ENCODE data around the gene ADORA2B.

Gene ADORA2B

GRCh38 chr17:15943971-15944758 is 765 bp upstream of the ADORA2B start:
- peak overlapping the region; percentile 49 for H3K4me2 ChIP-seq (ENCODE audit: low read depth, low read length, poor library complexity, severe bottlenecking)
- no peak overlapping the region for H3K9ac ChIP-seq (ENCODE audit: low read depth, low read length, poor library complexity, severe bottlenecking)
- no peaks in the 10 kb centered on the region for H3K9me3 ChIP-seq (ENCODE audit: insufficient read depth, low read depth, low read length)
- H3K36me3 ChIP-seq (ENCODE audit: insufficient read depth, low read length): no peaks in the 10 kb centered on the region
- no peaks in the 10 kb centered on the region for H3K79me2 ChIP-seq (ENCODE audit: insufficient read depth, low read length)
- H3F3A ChIP-seq (ENCODE audit: low read depth): no peaks in the 10 kb centered on the region
- peak overlapping the region; percentile 88; the same call in 1 of the 2 replicates for H2AFZ ChIP-seq (ENCODE audit: low read length)
- TF ChIP-seq EZH2phosphoT487 (IDR thresholded peaks at IDR 0.05; ENCODE audit: borderline replicate concordance) (no peak), CTCF (conservative IDR thresholded peaks at IDR 0.05; ENCODE audit: low read length) (no peak)
- peak overlapping the region; percentile 65 for H3K4me3 ChIP-seq (ENCODE audit: low read length, poor library complexity, severe bottlenecking)
- H3K27me3 ChIP-seq (ENCODE audit: insufficient read depth, low read length, poor library complexity, severe bottlenecking): no peaks in the 10 kb centered on the region
- no peaks in the 10 kb centered on the region for H3K4me1 ChIP-seq (ENCODE audit: insufficient read depth, low read length, poor library complexity, severe bottlenecking)
- H4K20me1 ChIP-seq (ENCODE audit: insufficient read depth, low read length, poor library complexity, severe bottlenecking): no peaks in the 10 kb centered on the region
- H3K9me2 ChIP-seq (replicated peaks; ENCODE audit: low read depth, low read length): no peaks in the 10 kb centered on the region

- Histone ChIP-seq H3K27me3 (ENCODE audit: insufficient read depth, low read length, poor library complexity, severe bottlenecking) (no peaks in the 10 kb centered on the region), H3K4me3 (ENCODE audit: low read length, poor library complexity, severe bottlenecking) (peak overlapping the region; percentile 65), H3K9ac (ENCODE audit: low read depth, low read length, poor library complexity, severe bottlenecking) (no peak overlapping the region)
These were observed 729 bp downstream of the ADORA2B start for GRCh38 chr17:15945527-15946191.

GRCh38 chr17:15946611-15947120 is 1.7 kb downstream of the ADORA2B start:
- Histone ChIP-seq H3K27me3 (ENCODE audit: insufficient read depth, low read length, poor library complexity, severe bottlenecking) (no peaks in the 10 kb centered on the region), H3F3A (ENCODE audit: low read depth) (no peaks in the 10 kb centered on the region), H4K20me1 (ENCODE audit: insufficient read depth, low read length, poor library complexity, severe bottlenecking) (no peaks in the 10 kb centered on the region), H2AFZ (ENCODE audit: low read length) (no peak overlapping the region), H3K79me2 (ENCODE audit: insufficient read depth, low read length) (no peaks in the 10 kb centered on the region), H3K4me3 (ENCODE audit: low read length, poor library complexity, severe bottlenecking) (no peak overlapping the region), H3K36me3 (ENCODE audit: insufficient read depth, low read length) (no peaks in the 10 kb centered on the region), H3K9me2 (replicated peaks; ENCODE audit: low read depth, low read length) (no peaks in the 10 kb centered on the region), H3K9ac (ENCODE audit: low read depth, low read length, poor library complexity, severe bottlenecking) (no peak overlapping the region), H3K4me1 (ENCODE audit: insufficient read depth, low read length, poor library complexity, severe bottlenecking) (no peaks in the 10 kb centered on the region), H3K4me2 (ENCODE audit: low read depth, low read length, poor library complexity, severe bottlenecking) (no peak overlapping the region), H3K9me3 (ENCODE audit: insufficient read depth, low read depth, low read length) (no peaks in the 10 kb centered on the region)
- TF ChIP-seq CTCF (conservative IDR thresholded peaks at IDR 0.05; ENCODE audit: low read length): no peak

More at GRCh38 chr17:15945527-15946191, 729 bp downstream of the ADORA2B start:
- Histone ChIP-seq H3F3A (ENCODE audit: low read depth) (no peaks in the 10 kb centered on the region), H3K36me3 (ENCODE audit: insufficient read depth, low read length) (no peaks in the 10 kb centered on the region), H3K4me2 (ENCODE audit: low read depth, low read length, poor library complexity, severe bottlenecking) (peak overlapping the region; percentile 49), H2AFZ (ENCODE audit: low read length) (peak overlapping the region; percentile 88; the same call in 1 of the 2 replicates), H3K9me2 (replicated peaks; ENCODE audit: low read depth, low read length) (no peaks in the 10 kb centered on the region), H3K9me3 (ENCODE audit: insufficient read depth, low read depth, low read length) (no peaks in the 10 kb centered on the region), H3K4me1 (ENCODE audit: insufficient read depth, low read length, poor library complexity, severe bottlenecking) (no peaks in the 10 kb centered on the region), H4K20me1 (ENCODE audit: insufficient read depth, low read length, poor library complexity, severe bottlenecking) (no peaks in the 10 kb centered on the region), H3K79me2 (ENCODE audit: insufficient read depth, low read length) (no peaks in the 10 kb centered on the region)
- TF ChIP-seq CTCF (conservative IDR thresholded peaks at IDR 0.05; ENCODE audit: low read length) (no peak), EZH2phosphoT487 (IDR thresholded peaks at IDR 0.05; ENCODE audit: borderline replicate concordance) (no peak)

Measured in Loucy (cell line).